ENCODE data around the gene PARK7.

PARK7 gene

GRCh38 chr1:8014381-8014988, 53.0 kb downstream of the PARK7 start:
- H3K27me3 Mint-ChIP-seq: peaks cover 18 to 23% of the 10 kb centered on the region in 2 donors
- no peak overlapping the region for H3K27ac Mint-ChIP-seq
- H3K9me3 Mint-ChIP-seq: no peaks in the 10 kb centered on the region
- ATAC-seq (replicated peaks) (no peak), DNase-seq (no peak)
- H3K36me3 Mint-ChIP-seq: peaks cover 0 to 4% of the 10 kb centered on the region in 2 donors
- peaks cover 0 to 2% of the 10 kb centered on the region in 2 donors for H3K4me1 Mint-ChIP-seq
- no peak overlapping the region for H3K4me3 Mint-ChIP-seq

- ATAC-seq (replicated peaks): peak; percentile 75 to 85
- H3K36me3 Mint-ChIP-seq: peaks cover 0 to 4% of the 10 kb centered on the region in 2 donors
- no peak overlapping the region for H3K27ac Mint-ChIP-seq
- H3K9me3 Mint-ChIP-seq: no peaks in the 10 kb centered on the region
- peaks cover 0 to 2% of the 10 kb centered on the region in 2 donors for H3K4me1 Mint-ChIP-seq
- H3K27me3 Mint-ChIP-seq: peaks cover 18 to 23% of the 10 kb centered on the region in 2 donors
- DNase-seq: peak; percentile 9
- H3K4me3 Mint-ChIP-seq: no peak overlapping the region
Observed at GRCh38 chr1:8015036-8015808, 53.7 kb downstream of the PARK7 start.

GRCh38 chr1:8015809-8016165, 54.3 kb downstream of the PARK7 start:
- peaks cover 0 to 4% of the 10 kb centered on the region in 2 donors for H3K36me3 Mint-ChIP-seq
- H3K4me3 Mint-ChIP-seq: no peak overlapping the region
- H3K4me1 Mint-ChIP-seq: peaks cover 0 to 2% of the 10 kb centered on the region in 2 donors
- H3K27me3 Mint-ChIP-seq: peaks cover 18 to 23% of the 10 kb centered on the region in 2 donors
- ATAC-seq (replicated peaks): no peak
- H3K27ac Mint-ChIP-seq: no peak overlapping the region
- DNase-seq: no peak
- H3K9me3 Mint-ChIP-seq: no peaks in the 10 kb centered on the region

DNA sequence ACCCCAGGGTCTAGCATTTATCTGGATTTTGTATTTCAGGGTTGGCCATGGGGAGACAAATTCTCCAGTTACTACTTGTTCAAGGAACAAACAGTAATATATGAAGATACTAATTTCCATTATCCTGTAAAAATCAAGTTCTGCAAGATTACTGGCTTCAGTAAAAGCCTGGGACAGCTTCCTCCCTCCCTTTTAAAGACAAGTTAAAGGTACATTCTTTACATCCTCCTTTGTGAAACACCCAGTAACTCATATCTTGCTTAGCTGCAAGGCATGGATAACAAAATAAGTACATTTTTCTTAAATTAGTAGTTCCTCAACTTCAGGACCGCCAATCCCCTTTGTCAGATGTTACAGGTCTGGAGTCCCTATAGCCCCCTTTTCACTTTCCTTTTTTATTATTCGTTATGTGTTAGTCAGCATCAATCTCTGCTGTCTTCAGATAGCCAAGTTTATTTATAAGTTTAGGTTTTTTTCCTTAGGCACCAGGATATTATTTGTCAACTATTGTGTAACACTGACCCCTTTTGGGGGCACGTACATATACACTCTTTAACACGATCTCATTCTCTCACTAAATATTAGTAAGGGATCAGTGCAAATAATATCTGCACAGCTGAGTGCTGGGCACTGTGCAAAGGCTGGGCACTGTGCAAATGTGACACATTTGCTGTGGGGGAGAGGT, 54.8 kb downstream of the PARK7 start:
- H3K36me3 Mint-ChIP-seq: peaks cover 0 to 4% of the 10 kb centered on the region in 2 donors
- DNase-seq (no peak), ATAC-seq (replicated peaks) (no peak)
- peaks cover 0 to 2% of the 10 kb centered on the region in 2 donors for H3K4me1 Mint-ChIP-seq
- no peak overlapping the region for H3K27ac Mint-ChIP-seq
- H3K4me3 Mint-ChIP-seq: no peak overlapping the region
- peaks cover 18 to 23% of the 10 kb centered on the region in 2 donors for H3K27me3 Mint-ChIP-seq
- no peaks in the 10 kb centered on the region for H3K9me3 Mint-ChIP-seq

GRCh38 chr1:8016895-8017241, 55.4 kb downstream of the PARK7 start:
- ATAC-seq (replicated peaks) (no peak), DNase-seq (no peak)
- H3K27me3 Mint-ChIP-seq: peaks cover 18 to 23% of the 10 kb centered on the region in 2 donors
- H3K9me3 Mint-ChIP-seq: no peaks in the 10 kb centered on the region
- no peak overlapping the region for H3K27ac Mint-ChIP-seq
- peaks cover 0 to 4% of the 10 kb centered on the region in 2 donors for H3K36me3 Mint-ChIP-seq
- peaks cover 0 to 2% of the 10 kb centered on the region in 2 donors for H3K4me1 Mint-ChIP-seq
- no peak overlapping the region for H3K4me3 Mint-ChIP-seq

DNA sequence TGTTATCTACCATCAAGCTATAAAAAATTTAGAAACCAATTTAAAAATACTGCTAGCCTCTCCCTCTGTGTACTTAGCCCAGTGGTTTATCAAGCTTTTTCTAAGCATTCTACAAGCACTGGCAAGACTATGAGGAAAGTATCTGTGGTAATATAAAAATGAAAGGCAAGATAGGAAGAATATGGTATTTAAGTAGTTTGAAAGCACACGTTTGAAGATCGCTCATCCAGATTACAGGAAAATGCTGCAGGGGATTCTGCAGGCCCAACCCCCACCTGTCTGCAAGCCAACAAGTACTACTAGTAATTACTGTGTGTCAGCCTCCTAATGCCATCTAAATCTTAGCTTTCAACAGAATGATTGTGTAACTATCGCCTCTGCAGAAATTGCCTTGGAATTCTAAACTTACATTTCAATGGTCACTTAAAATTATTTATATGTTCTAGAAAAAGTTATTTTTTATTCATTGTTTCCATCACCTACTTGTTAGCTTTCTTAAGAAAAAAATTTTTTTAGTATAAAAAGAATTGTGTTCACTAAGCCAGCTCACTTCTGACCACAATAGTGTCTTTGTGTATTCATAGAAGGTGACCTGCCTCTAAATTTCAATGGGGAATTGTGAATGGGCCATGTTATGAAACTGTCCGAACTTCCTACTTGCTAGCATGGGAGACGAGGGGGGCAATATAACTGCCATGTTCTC, 56.1 kb downstream of the PARK7 start:
- H3K36me3 Mint-ChIP-seq: peaks cover 0 to 4% of the 10 kb centered on the region in 2 donors
- ATAC-seq (replicated peaks) (no peak), DNase-seq (no peak)
- H3K4me1 Mint-ChIP-seq: peaks cover 0 to 2% of the 10 kb centered on the region in 2 donors
- peaks cover 18 to 23% of the 10 kb centered on the region in 2 donors for H3K27me3 Mint-ChIP-seq
- no peaks in the 10 kb centered on the region for H3K9me3 Mint-ChIP-seq
- H3K27ac Mint-ChIP-seq: no peak overlapping the region
- no peak overlapping the region for H3K4me3 Mint-ChIP-seq

- DNase-seq (no peak), ATAC-seq (replicated peaks) (no peak)
- Mint-ChIP-seq H3K27me3 (peaks cover 18 to 25% of the 10 kb centered on the region in 2 donors), H3K4me1 (peaks cover 0 to 2% of the 10 kb centered on the region in 2 donors), H3K9me3 (no peaks in the 10 kb centered on the region), H3K4me3 (no peak overlapping the region), H3K27ac (no peak overlapping the region), H3K36me3 (peaks cover 0 to 3% of the 10 kb centered on the region in 2 donors)
Observed at GRCh38 chr1:8018492-8019228, 57.1 kb downstream of the PARK7 start.

- no peak for DNase-seq
- peaks cover 0 to 2% of the 10 kb centered on the region in 2 donors for H3K4me1 Mint-ChIP-seq
- H3K36me3 Mint-ChIP-seq: no peaks in the 10 kb centered on the region
- H3K9me3 Mint-ChIP-seq: no peaks in the 10 kb centered on the region
- H3K27me3 Mint-ChIP-seq: peaks cover 18 to 28% of the 10 kb centered on the region in 2 donors
- no peak overlapping the region for H3K27ac Mint-ChIP-seq
- ATAC-seq (replicated peaks): no peak
- no peak overlapping the region for H3K4me3 Mint-ChIP-seq
Observed at GRCh38 chr1:8019229-8019620, 57.7 kb downstream of the PARK7 start.

GRCh38 chr1:8020032-8020431, 58.5 kb downstream of the PARK7 start:
- no peak for DNase-seq
- Mint-ChIP-seq H3K27me3 (peaks cover 20 to 28% of the 10 kb centered on the region in 2 donors), H3K36me3 (no peaks in the 10 kb centered on the region), H3K9me3 (no peaks in the 10 kb centered on the region), H3K4me3 (no peak overlapping the region), H3K4me1 (peaks cover under 1 to 1% of the 10 kb centered on the region in 2 donors), H3K27ac (no peak overlapping the region)
- ATAC-seq (replicated peaks): no peak

DNA sequence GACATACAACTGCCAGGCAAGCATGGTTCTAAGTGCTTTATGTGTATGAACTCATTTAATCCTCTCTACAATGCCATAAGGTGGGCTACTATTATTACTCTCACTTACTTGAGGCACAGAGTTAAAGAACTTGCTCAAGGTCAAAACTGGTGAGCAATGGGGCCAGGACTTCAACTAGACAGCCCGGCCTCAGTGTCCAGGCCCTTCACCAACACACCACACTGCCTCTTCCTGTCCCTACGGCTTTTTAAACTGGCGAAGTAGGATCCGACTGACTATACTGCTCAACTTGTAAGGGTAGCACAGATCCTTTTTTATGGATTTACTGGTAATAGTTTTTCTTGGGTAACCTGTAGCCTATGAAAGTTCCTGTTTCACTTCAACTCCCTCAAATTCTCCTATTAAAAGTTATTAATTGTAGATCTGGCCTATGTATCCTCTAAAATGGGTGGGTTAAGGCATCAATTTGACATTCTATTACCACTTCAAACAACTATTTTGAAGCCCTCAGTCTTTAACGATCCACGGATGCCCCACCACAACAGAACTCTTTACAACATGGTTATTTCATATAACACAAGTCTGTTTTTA, 60.3 kb downstream of the PARK7 start:
- Mint-ChIP-seq H3K27ac (no peak overlapping the region), H3K4me1 (peaks cover 9 to 12% of the 10 kb centered on the region in 2 donors), H3K4me3 (no peak overlapping the region), H3K9me3 (no peaks in the 10 kb centered on the region), H3K36me3 (peaks cover 2 to 6% of the 10 kb centered on the region in 2 donors), H3K27me3 (peaks cover 25 to 28% of the 10 kb centered on the region in 2 donors)
- DNase-seq (no peak), ATAC-seq (replicated peaks) (no peak)

DNA sequence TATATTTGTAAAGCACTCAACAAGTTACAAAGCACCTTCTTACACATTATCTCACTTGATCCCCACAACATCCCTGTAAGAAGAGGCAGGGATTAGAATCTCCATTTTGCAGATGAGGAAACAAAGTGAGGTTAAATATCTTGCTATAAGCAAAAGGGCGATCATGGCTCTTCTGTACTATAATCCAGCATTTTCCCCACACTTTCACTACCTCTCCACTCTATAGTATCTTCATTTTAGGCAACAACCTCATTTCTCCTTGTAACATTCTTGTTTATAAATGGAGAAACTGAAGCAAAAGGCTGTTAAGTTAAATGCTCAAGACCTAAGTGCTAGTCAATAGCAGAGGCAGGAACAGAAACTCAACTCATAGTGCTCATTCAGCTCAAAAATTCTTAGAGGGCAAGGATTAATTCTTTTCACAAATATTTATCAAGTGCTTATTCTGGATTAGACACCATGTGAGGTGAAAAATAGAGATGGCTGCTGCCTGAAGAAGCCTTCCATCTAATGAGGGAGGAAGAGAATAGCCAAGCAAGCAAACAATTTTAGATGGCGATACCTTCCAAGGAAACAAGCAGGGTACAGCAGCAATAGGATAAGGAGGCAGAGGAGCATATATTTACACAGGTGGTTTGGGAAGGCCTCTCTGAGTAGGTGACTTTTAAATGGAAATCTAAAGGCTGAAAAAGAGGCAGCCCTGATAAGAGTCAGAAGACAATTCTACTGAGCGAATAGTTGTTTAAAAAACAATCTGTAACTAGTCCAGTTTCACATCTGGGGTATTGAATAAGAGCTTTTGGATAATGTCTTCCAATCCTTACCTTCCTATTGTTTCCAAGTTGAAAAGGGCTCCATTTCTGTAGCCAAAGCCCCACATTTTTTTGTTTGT, 61.1 kb downstream of the PARK7 start:
- DNase-seq (no peak), ATAC-seq (replicated peaks) (no peak)
- Mint-ChIP-seq H3K4me3 (no peak overlapping the region), H3K4me1 (peaks cover 11 to 14% of the 10 kb centered on the region in 2 donors), H3K27me3 (peaks cover 26 to 30% of the 10 kb centered on the region in 2 donors), H3K36me3 (peaks cover 4 to 7% of the 10 kb centered on the region in 2 donors), H3K9me3 (no peaks in the 10 kb centered on the region), H3K27ac (no peak overlapping the region)

DNA sequence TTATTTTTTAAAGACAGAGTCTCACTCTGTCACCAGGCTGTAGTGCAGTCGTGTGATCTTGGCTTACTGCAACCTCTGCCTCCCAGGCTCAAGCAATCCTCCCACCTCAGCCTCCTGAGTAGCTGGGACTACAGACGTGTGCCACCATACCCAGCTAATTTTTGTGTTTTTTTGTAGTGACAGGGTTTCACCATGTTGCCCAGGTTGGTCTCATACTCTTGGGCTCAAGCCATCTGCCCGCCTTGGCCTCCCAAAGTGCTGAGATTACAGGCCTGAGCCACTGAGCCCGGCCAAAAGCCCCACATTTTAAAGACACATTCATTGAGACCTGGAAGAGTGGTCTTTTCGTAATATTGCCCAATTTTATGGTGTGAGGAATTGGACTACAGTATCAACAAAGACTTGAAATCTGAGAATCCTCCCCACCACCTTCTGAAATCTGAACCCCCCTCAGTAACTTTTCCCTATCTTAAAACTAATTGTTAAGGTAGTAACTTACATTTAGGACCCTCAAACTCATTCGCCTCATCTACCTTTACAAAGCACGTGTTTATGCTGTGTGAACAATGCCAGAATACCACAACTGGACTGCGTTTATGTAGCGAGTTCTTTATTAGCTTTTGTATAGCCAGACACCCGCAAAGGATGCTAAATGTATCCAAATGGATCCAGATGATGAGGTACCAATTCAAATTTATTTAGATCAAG, 61.9 kb downstream of the PARK7 start:
- Mint-ChIP-seq H3K36me3 (peaks cover 4 to 7% of the 10 kb centered on the region in 2 donors), H3K27ac (no peak overlapping the region), H3K4me1 (peaks cover 11 to 14% of the 10 kb centered on the region in 2 donors), H3K27me3 (peaks cover 20 to 25% of the 10 kb centered on the region in 2 donors), H3K4me3 (no peak overlapping the region), H3K9me3 (no peaks in the 10 kb centered on the region)
- ATAC-seq (replicated peaks) (no peak), DNase-seq (no peak)

Data from stimulated activated naive B cell treated with anti-CD40 and anti-IgM and Interleukin-4, amounts not matched to agents 10 μg/mL and 1 μg/mL and 100 μg/mL, for 72 hours (primary cell).